Neural cell (in vitro differentiated cells): Measurements from ENCODE around the gene NUDT1.

Source experiments
- CTCF ChIP-seq: fragments of 450-650 bp; IDR thresholded peaks from 2 replicates; pipeline ENCODE4 v1.5.1; 2014; ENCODE audit warnings: antibody characterized with exemption, mild to moderate bottlenecking, moderate library complexity; ENCODE audit not compliant: poor library complexity, severe bottlenecking
- MXI1 ChIP-seq: fragments of 450-650 bp; conservative IDR thresholded peaks from 2 replicates; pipeline ENCODE4 v1.6.1; 2014; ENCODE audit warnings: antibody characterized with exemption, mild to moderate bottlenecking; ENCODE audit not compliant: poor library complexity, severe bottlenecking
- REST ChIP-seq: IDR thresholded peaks from 2 replicates; pipeline ENCODE4 v1.6.1; 2012; ENCODE audit warnings: borderline replicate concordance

- TF ChIP-seq CTCF (no peak), MXI1 (no peak), REST (no peak)
Observed at GRCh38 chr7:2258661-2259365, 16.8 kb downstream of the NUDT1 start.
